HG03469 (cell line): ENCODE data around the gene SPEG.

Experiments
- ATAC-seq: cut with Tn5 transposase; IDR thresholded peaks from one replicate; pipeline ENCODE4 v1.9.1; 2021; ENCODE audit warnings: mild to moderate bottlenecking, moderate library complexity, moderate number of reproducible peaks; ENCODE audit not compliant: unreplicated experiment

The SPEG gene

GRCh38 chr2:219422952-219423534 is 11.6 kb upstream of the SPEG start:
- no peak for ATAC-seq

GRCh38 chr2:219423652-219424377 is 10.8 kb upstream of the SPEG start:
- no peak for ATAC-seq

- ATAC-seq: no peak
Observed at GRCh38 chr2:219425238-219426067, 9.2 kb upstream of the SPEG start.

- ATAC-seq: no peak
Observed at GRCh38 chr2:219426068-219426443, 8.6 kb upstream of the SPEG start.

- no peak for ATAC-seq
Observed at GRCh38 chr2:219426534-219427136, 8.0 kb upstream of the SPEG start.

- no peak for ATAC-seq
Observed at GRCh38 chr2:219428469-219428868, 6.2 kb upstream of the SPEG start.

GRCh38 chr2:219429958-219430606 is 4.6 kb upstream of the SPEG start:
- no peak for ATAC-seq

- ATAC-seq: no peak
Observed at GRCh38 chr2:219430633-219431615, 3.7 kb upstream of the SPEG start.

GRCh38 chr2:219433666-219434467 is 776 bp upstream of the SPEG start:
- no peak for ATAC-seq

- ATAC-seq: no peak
Observed at GRCh38 chr2:219434468-219434717, 250 bp upstream of the SPEG start.

- ATAC-seq: no peak
Observed at GRCh38 chr2:219435701-219436100, 1.1 kb downstream of the SPEG start.

- ATAC-seq: no peak
Observed at GRCh38 chr2:219436491-219436890, 1.8 kb downstream of the SPEG start.

GRCh38 chr2:219437141-219437540 is 2.5 kb downstream of the SPEG start:
- no peak for ATAC-seq

GRCh38 chr2:219437690-219438206 is 3.1 kb downstream of the SPEG start:
- ATAC-seq: no peak

- no peak for ATAC-seq
Observed at GRCh38 chr2:219438453-219438852, 3.8 kb downstream of the SPEG start.

GRCh38 chr2:219439506-219439905 is 4.9 kb downstream of the SPEG start:
- no peak for ATAC-seq

- ATAC-seq: no peak
Observed at GRCh38 chr2:219440388-219441256, 6.0 kb downstream of the SPEG start.
